Lower leg skin (tissue), 4 donors: ENCODE results near the gene MEF2D. TPM values are rescaled to one million over a fixed set of nuclear protein-coding genes. Genes with fewer than 3 reads are reported as not detected.

Source experiments
- DNase-seq, 2 donors: peaks; one replicate each; pipeline ENCODE4 v3.0.0-alpha.2; 2019; ENCODE audit warnings: low spot score in 2 of 2
- H3K4me3 ChIP-seq: fragments of 200-600 bp; sonication (generic); 2 replicates; pipeline ENCODE4 v1.5.1; 2017; ENCODE audit warnings: mild to moderate bottlenecking, low read depth; ENCODE audit not compliant: poor library complexity, severe bottlenecking
- CTCF ChIP-seq, 3 donors: fragments of 450-650 bp; IDR thresholded peaks; one replicate each; pipeline ENCODE4 v1.5.1; 2016; ENCODE audit warnings: antibody characterized with exemption in 3 of 3, mild to moderate bottlenecking in 3 of 3, moderate library complexity in 2 of 3
- POLR2A ChIP-seq, 2 donors: fragments of 450-650 bp; IDR thresholded peaks; one replicate each; pipeline ENCODE4 v1.6.1; 2016 to 2017; ENCODE audit warnings: antibody characterized with exemption in 2 of 2, mild to moderate bottlenecking in 1 of 2, moderate library complexity in 1 of 2
- WGBS, 2 donors: methylation state at CpG; one replicate each; pipeline ENCODE4 v1.1.5; 2018; 5-methylcytosine and 5-hydroxymethylcytosine counted together
- intact Hi-C: fragments of 100-400 bp; cut with DNase I; formaldehyde crosslinking; loops from one replicate; pipeline ENCODE4 v1.15.0; 2023; ENCODE audit warnings: low total_unique reads
- total RNA-seq, 4 donors: library from RNA; depleted of rRNA; stranded (reverse); fragments of >200 nt; gene quantifications; one replicate each; pipeline ENCODE4 v1.1.0, GENCODE V29; 2016

MEF2D gene
- total RNA-seq, 4 donors from 2014 or later = 32.1 to 67.3 (median 55.6) TPM

- TF ChIP-seq POLR2A (IDR thresholded peaks at IDR 0.05) (no peak), CTCF (IDR thresholded peaks at IDR 0.05) (no peak)
- 90 to 97% methylated on average over 17 to 18 of the region's 18 CpGs for WGBS, 2 donors
- H3K4me3 ChIP-seq = no peak overlapping the region
- DNase-seq = no peak
- intact Hi-C loops = no loop called here
Observed at GRCh38 chr1:156530006-156530405, 29.4 kb upstream of the MEF2D start.

GRCh38 chr1:156528875-156529425, 28.4 kb upstream of the MEF2D start:
- 92 to 94% methylated on average over 8 of the region's 8 CpGs for WGBS, 2 donors
- H3K4me3 ChIP-seq = no peak overlapping the region
- no peak for DNase-seq
- intact Hi-C loops = no loop called here
- no peak for TF ChIP-seq CTCF (IDR thresholded peaks at IDR 0.05)
- no peak for TF ChIP-seq POLR2A (IDR thresholded peaks at IDR 0.05)

- WGBS, 2 donors = 60 to 69% methylated on average over 5 of the region's 5 CpGs
- TF ChIP-seq CTCF (IDR thresholded peaks at IDR 0.05) (no peak), POLR2A (IDR thresholded peaks at IDR 0.05) (no peak)
- no peak for DNase-seq
- intact Hi-C loops = no loop called here
- H3K4me3 ChIP-seq = no peak overlapping the region
Observed at GRCh38 chr1:156528231-156528630, 27.7 kb upstream of the MEF2D start.

- intact Hi-C loops = no loop called here
- no peak for TF ChIP-seq CTCF (IDR thresholded peaks at IDR 0.05)
- no peak for TF ChIP-seq POLR2A (IDR thresholded peaks at IDR 0.05)
- no peak for DNase-seq
- H3K4me3 ChIP-seq = no peak overlapping the region
- 80 to 84% methylated on average over 2 of the region's 2 CpGs for WGBS, 2 donors
Observed at GRCh38 chr1:156527584-156527983, 27.0 kb upstream of the MEF2D start.

GRCh38 chr1:156525856-156526489, 25.4 kb upstream of the MEF2D start:
- TF ChIP-seq POLR2A (IDR thresholded peaks at IDR 0.05) = no peak
- no peak for TF ChIP-seq CTCF (IDR thresholded peaks at IDR 0.05)
- H3K4me3 ChIP-seq = no peak overlapping the region
- 88 to 96% methylated on average over 2 of the region's 2 CpGs for WGBS, 2 donors
- intact Hi-C loops = no loop called here
- no peak for DNase-seq

- H3K4me3 ChIP-seq = no peak overlapping the region
- intact Hi-C loops = no loop called here
- no peak for DNase-seq
- 35 to 45% methylated on average over 6 of the region's 6 CpGs for WGBS, 2 donors
- TF ChIP-seq POLR2A (IDR thresholded peaks at IDR 0.05) = no peak
- TF ChIP-seq CTCF (IDR thresholded peaks at IDR 0.05) = no peak
Observed at GRCh38 chr1:156525071-156525501, 24.5 kb upstream of the MEF2D start.
